GM12875 (cell line): ENCODE data around the gene NALF2.
A peak's percentile ranks its signal among the peaks of the same experiment; 100 is the strongest.

Experiments used
- H3K4me3 ChIP-seq: one replicate; pipeline ENCODE4 v1.5.1; 2011; ENCODE audit warnings: low read depth, low read length, control low read depth
- CTCF ChIP-seq: IDR thresholded peaks from 2 replicates; pipeline ENCODE4 v1.5.1; 2011; ENCODE audit warnings: low read depth, mild to moderate bottlenecking, control low read depth, inconsistent platforms, low read length, moderate library complexity, borderline replicate concordance; ENCODE audit not compliant: insufficient read depth

Gene NALF2

GRCh38 chrX:69503782-69504625 is at the start of gene NALF2:
Gene NALF2 (plus strand): TSS chrX:69504326. CDS start chrX:69505283, 957 bp downstream.
- H3K4me3 ChIP-seq = no peak within 1 kb of the TSS

GRCh38 chrX:69457756-69458155 is 46.4 kb upstream of the NALF2 start:
- no peak for TF ChIP-seq CTCF
- no peak overlapping the region for H3K4me3 ChIP-seq

More at GRCh38 chrX:69503782-69504625, at the start of gene NALF2:
- no peak for TF ChIP-seq CTCF

DNA sequence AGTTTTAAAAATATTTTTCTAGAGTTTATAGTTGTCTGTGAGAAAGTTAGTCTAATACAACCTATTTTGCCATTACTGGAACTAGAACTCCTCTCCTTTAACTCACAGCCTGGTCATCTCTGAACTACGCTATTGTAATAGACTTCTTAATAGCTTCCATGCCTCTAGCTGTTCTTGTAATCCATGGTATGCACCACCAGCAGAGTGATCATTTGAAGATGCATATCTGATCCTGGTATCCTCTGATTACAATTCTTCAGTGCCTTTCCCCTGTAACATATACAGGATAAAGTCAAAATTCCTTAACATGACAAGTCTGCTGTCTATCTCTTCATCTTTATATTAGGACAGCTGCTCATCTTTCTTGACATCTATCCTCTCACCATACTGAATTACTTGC is 37.6 kb upstream of the NALF2 start:
- no peak for TF ChIP-seq CTCF
- no peak overlapping the region for H3K4me3 ChIP-seq

- no peak for TF ChIP-seq CTCF
- H3K4me3 ChIP-seq = no peak overlapping the region
Observed at GRCh38 chrX:69469975-69470374, 34.2 kb upstream of the NALF2 start.

DNA sequence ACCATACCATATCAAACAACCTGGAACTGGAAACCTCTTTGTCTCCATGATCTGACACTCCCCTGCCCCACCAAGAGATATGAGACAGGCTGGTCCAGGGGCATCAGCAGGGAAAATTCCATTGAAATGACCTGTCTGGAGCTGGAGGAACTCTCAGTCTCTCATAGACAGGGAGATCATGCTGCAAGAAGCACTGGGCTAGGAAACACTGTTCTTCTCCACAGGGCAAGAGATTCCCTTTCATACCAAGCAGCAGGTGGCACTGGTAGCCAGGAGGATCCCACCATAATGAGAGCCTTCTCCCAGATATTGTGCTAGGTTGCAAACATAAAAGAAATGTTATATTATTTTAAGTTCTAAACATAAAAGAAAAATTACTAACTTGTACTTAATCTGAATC is 14.5 kb upstream of the NALF2 start:
- no peak overlapping the region for H3K4me3 ChIP-seq
- TF ChIP-seq CTCF = no peak

DNA sequence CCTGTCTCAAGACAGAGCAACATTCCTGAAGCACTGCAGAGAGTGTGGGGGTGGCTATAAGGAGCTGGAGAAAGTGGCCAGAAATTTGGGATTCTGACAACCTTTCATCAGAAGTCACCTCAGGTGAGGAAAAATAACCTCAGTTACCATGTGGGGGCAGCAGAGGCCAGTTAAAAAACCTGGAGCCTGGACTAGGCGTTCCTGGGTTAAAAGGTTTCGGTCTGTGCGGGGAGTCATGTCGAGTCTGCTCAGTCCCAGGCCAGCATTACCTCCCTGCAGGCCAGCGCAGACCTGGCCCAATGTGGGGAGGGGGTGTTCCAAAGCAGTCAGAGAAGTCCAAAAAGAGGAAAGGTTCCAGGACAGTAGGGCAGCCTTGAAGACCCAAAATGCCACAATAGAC is 10.9 kb upstream of the NALF2 start:
- peak; percentile 36; the same call in 1 of the 2 replicates for TF ChIP-seq CTCF
- no peak overlapping the region for H3K4me3 ChIP-seq

- no peak for TF ChIP-seq CTCF
- H3K4me3 ChIP-seq = no peak overlapping the region
Observed at GRCh38 chrX:69493766-69494165, 10.4 kb upstream of the NALF2 start.
